Measurements from ENCODE around the gene ATF7IP2. TPM values are rescaled to one million over a fixed set of nuclear protein-coding genes. Genes with fewer than 3 reads are reported as not detected.
A peak's percentile ranks its signal among the peaks of the same experiment; 100 is the strongest.

ATF7IP2 gene
- total and polyA plus RNA-seq, 2 of the 13 experiments (the other 11 are each of a cell fraction or from before 2014, with no cell fraction given), result 117 to 217 TPM

DNA sequence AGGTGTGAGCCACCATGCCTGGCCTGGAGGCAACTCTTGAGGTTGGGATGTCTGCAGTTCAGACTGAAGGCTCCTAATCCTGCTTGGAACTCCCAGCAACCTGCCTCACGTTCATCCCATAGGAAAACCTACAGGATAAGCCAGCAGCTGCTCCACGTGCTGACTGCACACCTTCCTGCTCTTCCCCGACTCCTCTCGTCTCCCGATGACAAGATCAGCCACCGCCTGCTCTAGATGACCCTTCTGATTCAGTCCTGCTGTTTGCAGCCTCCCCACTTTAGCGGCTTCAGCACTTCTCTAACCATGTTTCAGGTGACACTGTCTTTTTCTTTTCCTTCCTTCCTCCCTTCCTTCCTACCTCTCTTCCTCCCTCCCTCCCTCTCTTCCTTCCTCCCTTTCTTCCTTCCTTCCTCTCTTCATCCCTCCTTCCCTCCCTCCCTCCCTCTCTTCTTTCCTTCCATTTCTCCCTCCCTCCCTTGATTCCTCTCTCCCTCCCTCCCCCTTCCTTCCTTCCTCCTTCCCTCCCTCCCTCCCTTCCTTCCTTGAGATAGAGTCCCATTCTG, 132.7 kb downstream of the ATF7IP2 start (continued):
- TF ChIP-seq ZSCAN29 (CRISPR knock-in tag; conservative IDR thresholded peaks at IDR 0.05), result 0 out of 2 replicates have a peak, but pooled peaks have one; percentile 54
- TF ChIP-seq TAF15 (IDR thresholded peaks at IDR 0.05; ENCODE audit: low read depth, low read length, poor library complexity, severe bottlenecking), result no peak
- no peak for TF ChIP-seq GABPB1 (CRISPR knock-in tag; IDR thresholded peaks at IDR 0.05)
- TF ChIP-seq, protein P1, sequence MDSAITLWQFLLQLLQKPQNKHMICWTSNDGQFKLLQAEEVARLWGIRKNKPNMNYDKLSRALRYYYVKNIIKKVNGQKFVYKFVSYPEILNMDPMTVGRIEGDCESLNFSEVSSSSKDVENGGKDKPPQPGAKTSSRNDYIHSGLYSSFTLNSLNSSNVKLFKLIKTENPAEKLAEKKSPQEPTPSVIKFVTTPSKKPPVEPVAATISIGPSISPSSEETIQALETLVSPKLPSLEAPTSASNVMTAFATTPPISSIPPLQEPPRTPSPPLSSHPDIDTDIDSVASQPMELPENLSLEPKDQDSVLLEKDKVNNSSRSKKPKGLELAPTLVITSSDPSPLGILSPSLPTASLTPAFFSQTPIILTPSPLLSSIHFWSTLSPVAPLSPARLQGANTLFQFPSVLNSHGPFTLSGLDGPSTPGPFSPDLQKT (CRISPR knock-in tag; IDR thresholded peaks at IDR 0.05; ENCODE audit: borderline replicate concordance), result no peak
- no peak for TF ChIP-seq ELF3 (CRISPR knock-in tag; IDR thresholded peaks at IDR 0.05)
- no peak for TF ChIP-seq GZF1 (CRISPR knock-in tag; IDR thresholded peaks at IDR 0.05)
- no peak for TF ChIP-seq SIN3A (IDR thresholded peaks at IDR 0.05; ENCODE audit: borderline replicate concordance, low read depth, low read length)
- TF ChIP-seq, protein P2, sequence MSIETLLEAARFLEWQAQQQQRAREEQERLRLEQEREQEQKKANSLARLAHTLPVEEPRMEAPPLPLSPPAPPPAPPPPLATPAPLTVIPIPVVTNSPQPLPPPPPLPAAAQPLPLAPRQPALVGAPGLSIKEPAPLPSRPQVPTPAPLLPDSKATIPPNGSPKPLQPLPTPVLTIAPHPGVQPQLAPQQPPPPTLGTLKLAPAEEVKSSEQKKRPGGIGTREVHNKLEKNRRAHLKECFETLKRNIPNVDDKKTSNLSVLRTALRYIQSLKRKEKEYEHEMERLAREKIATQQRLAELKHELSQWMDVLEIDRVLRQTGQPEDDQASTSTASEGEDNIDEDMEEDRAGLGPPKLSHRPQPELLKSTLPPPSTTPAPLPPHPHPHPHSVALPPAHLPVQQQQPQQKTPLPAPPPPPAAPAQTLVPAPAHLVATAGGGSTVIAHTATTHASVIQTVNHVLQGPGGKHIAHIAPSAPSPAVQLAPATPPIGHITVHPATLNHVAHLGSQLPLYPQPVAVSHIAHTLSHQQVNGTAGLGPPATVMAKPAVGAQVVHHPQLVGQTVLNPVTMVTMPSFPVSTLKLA (IDR thresholded peaks at IDR 0.05), result 0 out of 2 replicates have a peak, but pooled peaks have one; percentile 10
- no peak for TF ChIP-seq TCF7L2 (IDR thresholded peaks at IDR 0.05; ENCODE audit: low read depth, low read length)
- no peak for TF ChIP-seq HNRNPK (IDR thresholded peaks at IDR 0.05; ENCODE audit: low read depth, low read length, poor library complexity, severe bottlenecking)
- TF ChIP-seq GTF3A (CRISPR knock-in tag; conservative IDR thresholded peaks at IDR 0.05), result no peak
- no peak for TF ChIP-seq ZFP36L1 (CRISPR knock-in tag; IDR thresholded peaks at IDR 0.05)
- TF ChIP-seq HNF4A (CRISPR knock-in tag; IDR thresholded peaks at IDR 0.05), result no peak
- TF ChIP-seq, protein P3, sequence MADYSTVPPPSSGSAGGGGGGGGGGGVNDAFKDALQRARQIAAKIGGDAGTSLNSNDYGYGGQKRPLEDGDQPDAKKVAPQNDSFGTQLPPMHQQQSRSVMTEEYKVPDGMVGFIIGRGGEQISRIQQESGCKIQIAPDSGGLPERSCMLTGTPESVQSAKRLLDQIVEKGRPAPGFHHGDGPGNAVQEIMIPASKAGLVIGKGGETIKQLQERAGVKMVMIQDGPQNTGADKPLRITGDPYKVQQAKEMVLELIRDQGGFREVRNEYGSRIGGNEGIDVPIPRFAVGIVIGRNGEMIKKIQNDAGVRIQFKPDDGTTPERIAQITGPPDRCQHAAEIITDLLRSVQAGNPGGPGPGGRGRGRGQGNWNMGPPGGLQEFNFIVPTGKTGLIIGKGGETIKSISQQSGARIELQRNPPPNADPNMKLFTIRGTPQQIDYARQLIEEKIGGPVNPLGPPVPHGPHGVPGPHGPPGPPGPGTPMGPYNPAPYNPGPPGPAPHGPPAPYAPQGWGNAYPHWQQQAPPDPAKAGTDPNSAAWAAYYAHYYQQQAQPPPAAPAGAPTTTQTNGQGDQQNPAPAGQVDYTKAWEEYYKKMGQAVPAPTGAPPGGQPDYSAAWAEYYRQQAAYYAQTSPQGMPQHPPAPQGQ (CRISPR knock-in tag; IDR thresholded peaks at IDR 0.05; ENCODE audit: borderline replicate concordance), result no peak
- TF ChIP-seq KLF13 (CRISPR knock-in tag; IDR thresholded peaks at IDR 0.05), result no peak
- TF ChIP-seq, protein P4, sequence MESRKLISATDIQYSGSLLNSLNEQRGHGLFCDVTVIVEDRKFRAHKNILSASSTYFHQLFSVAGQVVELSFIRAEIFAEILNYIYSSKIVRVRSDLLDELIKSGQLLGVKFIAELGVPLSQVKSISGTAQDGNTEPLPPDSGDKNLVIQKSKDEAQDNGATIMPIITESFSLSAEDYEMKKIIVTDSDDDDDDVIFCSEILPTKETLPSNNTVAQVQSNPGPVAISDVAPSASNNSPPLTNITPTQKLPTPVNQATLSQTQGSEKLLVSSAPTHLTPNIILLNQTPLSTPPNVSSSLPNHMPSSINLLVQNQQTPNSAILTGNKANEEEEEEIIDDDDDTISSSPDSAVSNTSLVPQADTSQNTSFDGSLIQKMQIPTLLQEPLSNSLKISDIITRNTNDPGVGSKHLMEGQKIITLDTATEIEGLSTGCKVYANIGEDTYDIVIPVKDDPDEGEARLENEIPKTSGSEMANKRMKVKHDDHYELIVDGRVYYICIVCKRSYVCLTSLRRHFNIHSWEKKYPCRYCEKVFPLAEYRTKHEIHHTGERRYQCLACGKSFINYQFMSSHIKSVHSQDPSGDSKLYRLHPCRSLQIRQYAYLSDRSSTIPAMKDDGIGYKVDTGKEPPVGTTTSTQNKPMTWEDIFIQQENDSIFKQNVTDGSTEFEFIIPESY (CRISPR knock-in tag; IDR thresholded peaks at IDR 0.05), result no peak
- TF ChIP-seq, protein P5, sequence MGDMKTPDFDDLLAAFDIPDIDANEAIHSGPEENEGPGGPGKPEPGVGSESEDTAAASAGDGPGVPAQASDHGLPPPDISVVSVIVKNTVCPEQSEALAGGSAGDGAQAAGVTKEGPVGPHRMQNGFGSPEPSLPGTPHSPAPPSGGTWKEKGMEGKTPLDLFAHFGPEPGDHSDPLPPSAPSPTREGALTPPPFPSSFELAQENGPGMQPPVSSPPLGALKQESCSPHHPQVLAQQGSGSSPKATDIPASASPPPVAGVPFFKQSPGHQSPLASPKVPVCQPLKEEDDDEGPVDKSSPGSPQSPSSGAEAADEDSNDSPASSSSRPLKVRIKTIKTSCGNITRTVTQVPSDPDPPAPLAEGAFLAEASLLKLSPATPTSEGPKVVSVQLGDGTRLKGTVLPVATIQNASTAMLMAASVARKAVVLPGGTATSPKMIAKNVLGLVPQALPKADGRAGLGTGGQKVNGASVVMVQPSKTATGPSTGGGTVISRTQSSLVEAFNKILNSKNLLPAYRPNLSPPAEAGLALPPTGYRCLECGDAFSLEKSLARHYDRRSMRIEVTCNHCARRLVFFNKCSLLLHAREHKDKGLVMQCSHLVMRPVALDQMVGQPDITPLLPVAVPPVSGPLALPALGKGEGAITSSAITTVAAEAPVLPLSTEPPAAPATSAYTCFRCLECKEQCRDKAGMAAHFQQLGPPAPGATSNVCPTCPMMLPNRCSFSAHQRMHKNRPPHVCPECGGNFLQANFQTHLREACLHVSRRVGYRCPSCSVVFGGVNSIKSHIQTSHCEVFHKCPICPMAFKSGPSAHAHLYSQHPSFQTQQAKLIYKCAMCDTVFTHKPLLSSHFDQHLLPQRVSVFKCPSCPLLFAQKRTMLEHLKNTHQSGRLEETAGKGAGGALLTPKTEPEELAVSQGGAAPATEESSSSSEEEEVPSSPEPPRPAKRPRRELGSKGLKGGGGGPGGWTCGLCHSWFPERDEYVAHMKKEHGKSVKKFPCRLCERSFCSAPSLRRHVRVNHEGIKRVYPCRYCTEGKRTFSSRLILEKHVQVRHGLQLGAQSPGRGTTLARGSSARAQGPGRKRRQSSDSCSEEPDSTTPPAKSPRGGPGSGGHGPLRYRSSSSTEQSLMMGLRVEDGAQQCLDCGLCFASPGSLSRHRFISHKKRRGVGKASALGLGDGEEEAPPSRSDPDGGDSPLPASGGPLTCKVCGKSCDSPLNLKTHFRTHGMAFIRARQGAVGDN (CRISPR knock-in tag; IDR thresholded peaks at IDR 0.05), result 0 out of 2 replicates have a peak, but pooled peaks have one; percentile 12
- TF ChIP-seq RORA (CRISPR knock-in tag; IDR thresholded peaks at IDR 0.05), result no peak
- no peak for TF ChIP-seq ADNP (CRISPR knock-in tag; IDR thresholded peaks at IDR 0.05)
